ENCODE results near the gene UNK.

The UNK gene

DNA sequence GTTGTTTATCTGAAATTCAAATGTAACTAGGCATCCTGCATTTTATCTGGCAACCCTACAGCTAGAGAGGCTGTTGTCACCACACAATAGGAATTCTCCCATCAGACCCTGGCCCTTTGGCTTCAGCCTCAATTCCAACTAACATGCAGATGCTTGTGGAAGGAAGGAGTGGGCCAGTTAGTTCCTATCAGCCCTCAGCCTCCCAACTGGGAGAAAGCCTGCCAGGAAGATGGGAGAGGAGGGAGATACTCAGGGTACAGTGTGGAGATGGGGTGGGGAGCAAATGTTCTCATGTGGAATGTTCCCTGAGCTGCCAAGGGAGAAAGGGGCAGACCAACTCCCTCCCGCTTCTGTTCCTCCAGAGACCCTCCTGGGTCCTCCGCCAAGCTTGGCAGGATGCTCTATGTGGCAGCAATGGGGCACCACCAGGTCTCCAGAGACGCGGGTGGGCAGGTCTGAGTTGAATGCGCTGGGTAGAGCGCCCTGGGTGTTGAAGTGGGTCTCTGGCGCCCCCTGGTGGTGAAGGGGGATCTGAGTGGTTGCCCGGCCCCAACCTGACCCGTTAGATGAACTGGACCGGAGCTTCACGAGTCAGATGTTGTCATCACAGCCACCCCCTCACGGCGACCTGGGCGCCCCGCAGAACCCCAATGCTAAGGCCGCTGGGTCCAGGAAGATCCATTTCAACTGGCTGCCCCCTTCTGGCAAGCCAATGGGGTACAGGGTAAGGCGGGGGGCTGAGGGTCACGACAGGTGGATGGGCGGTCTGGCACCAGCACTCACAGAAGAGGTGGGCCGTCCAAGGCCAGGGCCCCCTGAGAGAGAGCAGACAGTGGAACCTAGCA is 34.8 kb upstream of the UNK start:
- H3K9ac ChIP-seq (ENCODE audit: low read length), result peak overlapping the region; percentile 37
- H3K4me1 ChIP-seq (ENCODE audit: control insufficient read depth, insufficient read depth, low read length), result peaks cover 8% of the 10 kb centered on the region
- H3K9me3 ChIP-seq (ENCODE audit: control insufficient read depth, low read length), result no peaks in the 10 kb centered on the region
- H3K4me3 ChIP-seq (ENCODE audit: low read length), result no peak overlapping the region
- H3K27me3 ChIP-seq (ENCODE audit: control insufficient read depth, insufficient read depth, low read length), result no peaks in the 10 kb centered on the region
- H3K36me3 ChIP-seq (ENCODE audit: control insufficient read depth, insufficient read depth, low read length), result peaks cover 46% of the 10 kb centered on the region

DNA sequence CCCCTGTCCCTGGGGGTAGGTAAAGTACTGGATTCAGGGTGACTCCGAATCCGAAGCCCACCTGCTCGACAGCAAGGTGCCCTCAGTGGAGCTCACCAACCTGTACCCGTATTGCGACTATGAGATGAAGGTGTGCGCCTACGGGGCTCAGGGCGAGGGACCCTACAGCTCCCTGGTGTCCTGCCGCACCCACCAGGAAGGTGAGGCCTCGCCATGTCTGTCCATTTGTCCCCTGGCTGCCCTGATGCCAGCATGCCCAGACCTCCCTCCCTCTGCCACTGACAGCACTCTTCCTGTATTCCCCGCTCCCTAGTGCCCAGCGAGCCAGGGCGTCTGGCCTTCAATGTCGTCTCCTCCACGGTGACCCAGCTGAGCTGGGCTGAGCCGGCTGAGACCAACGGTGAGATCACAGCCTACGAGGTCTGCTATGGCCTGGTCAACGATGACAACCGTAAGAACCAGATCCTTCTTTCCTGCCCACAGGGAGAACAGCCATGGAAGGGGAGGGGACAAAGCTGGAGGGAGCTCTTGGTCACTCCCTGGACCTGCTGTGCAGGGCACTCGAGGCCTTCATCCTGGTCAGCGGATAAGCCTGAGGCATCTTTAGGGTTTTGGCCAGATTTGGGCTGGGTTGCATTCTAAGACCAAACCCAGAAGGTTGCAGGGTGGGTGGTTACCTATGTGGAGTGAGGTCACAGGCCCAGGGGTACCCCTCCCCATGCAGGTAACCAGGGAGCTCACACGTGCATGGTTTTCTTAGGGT is 33.8 kb upstream of the UNK start:
- Histone ChIP-seq H3K36me3 (ENCODE audit: control insufficient read depth, insufficient read depth, low read length) (peaks cover 51% of the 10 kb centered on the region), H3K27me3 (ENCODE audit: control insufficient read depth, insufficient read depth, low read length) (no peaks in the 10 kb centered on the region), H3K4me1 (ENCODE audit: control insufficient read depth, insufficient read depth, low read length) (peaks cover 8% of the 10 kb centered on the region), H3K9me3 (ENCODE audit: control insufficient read depth, low read length) (no peaks in the 10 kb centered on the region), H3K4me3 (ENCODE audit: low read length) (no peak overlapping the region), H3K9ac (ENCODE audit: low read length) (no peak overlapping the region)

DNA sequence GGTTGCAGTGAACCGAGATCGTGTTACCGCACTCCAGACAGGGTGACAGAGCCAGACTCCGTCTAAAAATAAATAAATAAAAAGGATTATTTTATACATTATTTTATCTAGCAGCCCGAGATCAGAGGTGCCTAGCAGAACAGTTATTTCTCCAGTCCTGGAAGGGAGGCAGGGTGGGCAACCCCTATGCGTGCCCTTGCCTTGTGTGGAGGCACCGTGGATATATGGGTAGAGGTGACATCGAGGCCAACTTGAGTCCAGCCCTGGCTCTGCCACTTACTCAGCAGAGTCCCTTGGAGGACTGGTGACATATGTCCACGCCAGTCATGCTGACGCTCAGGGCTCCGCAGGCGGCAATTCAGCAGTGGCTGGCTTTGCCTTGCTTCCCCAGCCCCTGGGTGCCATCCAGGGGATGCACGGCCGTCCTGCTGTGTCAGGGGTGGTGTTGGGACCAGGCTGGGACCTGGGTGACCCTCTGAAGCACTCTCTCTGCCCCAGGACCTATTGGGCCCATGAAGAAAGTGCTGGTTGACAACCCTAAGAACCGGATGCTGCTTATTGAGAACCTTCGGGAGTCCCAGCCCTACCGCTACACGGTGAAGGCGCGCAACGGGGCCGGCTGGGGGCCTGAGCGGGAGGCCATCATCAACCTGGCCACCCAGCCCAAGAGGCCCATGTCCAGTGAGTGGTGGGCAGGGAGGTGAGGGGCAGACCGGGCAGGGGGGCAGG is 32.8 kb upstream of the UNK start:
- Histone ChIP-seq H3K27me3 (ENCODE audit: control insufficient read depth, insufficient read depth, low read length) (no peaks in the 10 kb centered on the region), H3K9ac (ENCODE audit: low read length) (no peak overlapping the region), H3K4me1 (ENCODE audit: control insufficient read depth, insufficient read depth, low read length) (peaks cover 12% of the 10 kb centered on the region), H3K9me3 (ENCODE audit: control insufficient read depth, low read length) (no peaks in the 10 kb centered on the region), H3K4me3 (ENCODE audit: low read length) (no peak overlapping the region), H3K36me3 (ENCODE audit: control insufficient read depth, insufficient read depth, low read length) (peaks cover 61% of the 10 kb centered on the region)

DNA sequence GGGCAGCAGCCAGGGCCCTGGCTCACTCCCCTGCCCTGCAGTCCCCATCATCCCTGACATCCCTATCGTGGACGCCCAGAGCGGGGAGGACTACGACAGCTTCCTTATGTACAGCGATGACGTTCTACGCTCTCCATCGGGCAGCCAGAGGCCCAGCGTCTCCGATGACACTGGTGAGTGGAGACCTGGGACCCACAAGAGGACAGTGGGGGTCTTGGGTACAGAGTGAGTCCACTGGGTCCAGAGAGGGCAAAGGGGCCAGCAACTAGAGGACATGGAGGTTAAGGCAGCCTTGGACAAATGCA is 32.2 kb upstream of the UNK start:
- Histone ChIP-seq H3K4me1 (ENCODE audit: control insufficient read depth, insufficient read depth, low read length) (peaks cover 12% of the 10 kb centered on the region), H3K4me3 (ENCODE audit: low read length) (no peak overlapping the region), H3K9me3 (ENCODE audit: control insufficient read depth, low read length) (no peaks in the 10 kb centered on the region), H3K27me3 (ENCODE audit: control insufficient read depth, insufficient read depth, low read length) (no peaks in the 10 kb centered on the region), H3K36me3 (ENCODE audit: control insufficient read depth, insufficient read depth, low read length) (peaks cover 66% of the 10 kb centered on the region), H3K9ac (ENCODE audit: low read length) (no peak overlapping the region)

DNA sequence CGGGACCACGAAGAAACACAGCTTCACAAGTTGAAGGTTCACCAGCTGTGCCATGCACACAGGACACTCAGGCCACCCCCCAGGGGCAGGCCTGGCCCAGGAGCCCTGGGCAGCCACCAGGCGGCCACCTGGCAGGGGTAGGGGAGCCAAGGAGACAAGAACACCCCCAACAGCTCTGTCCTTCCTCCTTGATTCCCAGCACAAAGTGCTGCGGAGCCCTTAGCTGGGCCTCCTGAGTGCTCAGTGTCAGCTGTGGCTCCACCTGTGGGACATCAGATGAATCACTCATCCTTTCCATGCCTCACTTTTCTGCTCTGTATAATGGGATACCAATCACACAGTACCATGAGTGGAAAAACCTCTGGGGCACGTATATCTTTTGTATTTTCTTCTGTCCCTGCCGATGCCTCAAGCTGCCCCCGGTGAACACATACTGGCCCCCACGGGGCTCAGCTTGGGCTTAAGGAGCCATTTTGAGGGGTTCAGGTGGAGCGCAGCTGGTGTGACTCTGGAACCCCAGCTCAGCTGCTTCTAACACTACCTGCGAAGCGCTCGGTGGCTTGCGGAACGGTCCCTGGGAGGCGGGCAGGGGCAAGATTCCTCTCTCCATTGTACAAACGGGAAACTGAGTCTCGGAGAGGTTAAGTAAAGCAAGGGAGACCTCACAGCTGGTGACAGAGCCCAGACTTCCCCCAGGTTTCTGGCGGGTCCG is 31.6 kb upstream of the UNK start:
- Histone ChIP-seq H3K9ac (ENCODE audit: low read length) (no peak overlapping the region), H3K4me3 (ENCODE audit: low read length) (no peak overlapping the region), H3K4me1 (ENCODE audit: control insufficient read depth, insufficient read depth, low read length) (peaks cover 9% of the 10 kb centered on the region), H3K36me3 (ENCODE audit: control insufficient read depth, insufficient read depth, low read length) (peaks cover 67% of the 10 kb centered on the region), H3K27me3 (ENCODE audit: control insufficient read depth, insufficient read depth, low read length) (no peaks in the 10 kb centered on the region), H3K9me3 (ENCODE audit: control insufficient read depth, low read length) (no peaks in the 10 kb centered on the region)

DNA sequence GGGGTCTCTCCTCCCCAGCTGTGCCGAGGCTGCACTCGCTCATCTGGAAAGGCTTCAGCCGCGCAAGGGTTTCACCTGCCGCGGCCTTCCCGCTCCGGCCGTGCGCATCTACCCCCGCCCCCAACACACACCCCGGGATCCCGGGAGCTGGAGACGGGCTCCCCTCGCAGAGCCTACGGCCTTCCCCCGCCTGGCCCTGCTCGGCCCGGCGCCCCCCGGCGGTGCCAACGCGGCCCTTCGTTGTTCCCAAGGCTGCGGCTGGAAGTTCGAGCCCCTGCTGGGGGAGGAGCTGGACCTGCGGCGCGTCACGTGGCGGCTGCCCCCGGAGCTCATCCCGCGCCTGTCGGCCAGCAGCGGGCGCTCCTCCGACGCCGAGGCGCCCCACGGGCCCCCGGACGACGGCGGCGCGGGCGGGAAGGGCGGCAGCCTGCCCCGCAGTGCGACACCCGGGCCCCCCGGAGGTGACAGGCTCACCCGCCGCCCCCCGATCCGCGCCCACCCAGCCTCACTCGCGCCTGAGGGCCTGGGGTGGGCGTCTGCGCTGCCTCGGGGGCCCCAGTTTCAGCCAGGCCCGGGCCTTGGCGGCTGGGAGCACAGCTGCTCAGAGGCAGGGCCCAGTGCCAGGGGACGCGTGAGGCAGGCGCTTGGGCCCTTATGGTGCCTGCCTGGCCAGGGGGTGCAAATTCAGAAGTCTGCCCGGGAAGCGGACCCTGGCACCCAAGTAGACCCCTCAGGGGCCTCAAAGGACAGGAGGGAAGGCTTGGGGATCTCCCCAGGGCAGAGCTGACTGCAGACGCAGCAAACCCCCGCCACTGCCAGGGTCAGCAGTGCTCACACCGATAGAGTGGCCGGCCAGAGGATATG is 30.9 kb upstream of the UNK start:
- Histone ChIP-seq H3K27me3 (ENCODE audit: control insufficient read depth, insufficient read depth, low read length) (no peaks in the 10 kb centered on the region), H3K9ac (ENCODE audit: low read length) (no peak overlapping the region), H3K36me3 (ENCODE audit: control insufficient read depth, insufficient read depth, low read length) (peaks cover 60% of the 10 kb centered on the region), H3K9me3 (ENCODE audit: control insufficient read depth, low read length) (no peaks in the 10 kb centered on the region), H3K4me3 (ENCODE audit: low read length) (no peak overlapping the region), H3K4me1 (ENCODE audit: control insufficient read depth, insufficient read depth, low read length) (peaks cover 9% of the 10 kb centered on the region)

DNA sequence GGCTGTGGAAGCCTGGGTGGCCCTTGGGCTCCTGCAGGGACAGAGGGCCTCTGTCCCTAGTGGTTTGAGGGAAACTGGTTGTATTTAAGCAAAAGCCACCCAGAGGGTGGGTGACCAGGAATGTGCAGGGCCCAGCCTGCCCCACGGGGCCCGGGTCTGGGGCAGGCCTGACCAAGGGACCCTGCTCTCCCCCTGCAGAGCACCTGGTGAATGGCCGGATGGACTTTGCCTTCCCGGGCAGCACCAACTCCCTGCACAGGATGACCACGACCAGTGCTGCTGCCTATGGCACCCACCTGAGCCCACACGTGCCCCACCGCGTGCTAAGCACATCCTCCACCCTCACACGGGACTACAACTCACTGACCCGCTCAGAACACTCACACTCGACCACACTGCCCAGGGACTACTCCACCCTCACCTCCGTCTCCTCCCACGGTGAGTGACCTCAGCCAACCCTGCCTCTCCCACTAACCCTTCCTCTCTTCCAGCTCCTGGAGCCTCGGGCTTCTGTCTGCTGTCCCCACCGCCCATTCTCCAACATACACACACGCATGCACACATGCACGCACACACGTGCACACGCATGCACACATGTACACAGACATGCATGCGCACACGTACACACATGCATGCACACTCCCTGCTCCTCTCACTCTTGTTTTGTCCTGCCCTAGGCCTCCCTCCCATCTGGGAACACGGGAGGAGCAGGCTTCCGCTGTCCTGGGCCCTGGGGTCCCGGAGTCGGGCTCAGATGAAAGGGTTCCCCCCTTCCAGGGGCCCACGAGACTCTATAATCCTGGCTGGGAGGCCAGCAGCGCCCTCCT is 30.0 kb upstream of the UNK start:
- Histone ChIP-seq H3K27me3 (ENCODE audit: control insufficient read depth, insufficient read depth, low read length) (no peaks in the 10 kb centered on the region), H3K4me3 (ENCODE audit: low read length) (no peak overlapping the region), H3K36me3 (ENCODE audit: control insufficient read depth, insufficient read depth, low read length) (peaks cover 52% of the 10 kb centered on the region), H3K9me3 (ENCODE audit: control insufficient read depth, low read length) (no peaks in the 10 kb centered on the region), H3K9ac (ENCODE audit: low read length) (no peak overlapping the region), H3K4me1 (ENCODE audit: control insufficient read depth, insufficient read depth, low read length) (peaks cover 7% of the 10 kb centered on the region)

DNA sequence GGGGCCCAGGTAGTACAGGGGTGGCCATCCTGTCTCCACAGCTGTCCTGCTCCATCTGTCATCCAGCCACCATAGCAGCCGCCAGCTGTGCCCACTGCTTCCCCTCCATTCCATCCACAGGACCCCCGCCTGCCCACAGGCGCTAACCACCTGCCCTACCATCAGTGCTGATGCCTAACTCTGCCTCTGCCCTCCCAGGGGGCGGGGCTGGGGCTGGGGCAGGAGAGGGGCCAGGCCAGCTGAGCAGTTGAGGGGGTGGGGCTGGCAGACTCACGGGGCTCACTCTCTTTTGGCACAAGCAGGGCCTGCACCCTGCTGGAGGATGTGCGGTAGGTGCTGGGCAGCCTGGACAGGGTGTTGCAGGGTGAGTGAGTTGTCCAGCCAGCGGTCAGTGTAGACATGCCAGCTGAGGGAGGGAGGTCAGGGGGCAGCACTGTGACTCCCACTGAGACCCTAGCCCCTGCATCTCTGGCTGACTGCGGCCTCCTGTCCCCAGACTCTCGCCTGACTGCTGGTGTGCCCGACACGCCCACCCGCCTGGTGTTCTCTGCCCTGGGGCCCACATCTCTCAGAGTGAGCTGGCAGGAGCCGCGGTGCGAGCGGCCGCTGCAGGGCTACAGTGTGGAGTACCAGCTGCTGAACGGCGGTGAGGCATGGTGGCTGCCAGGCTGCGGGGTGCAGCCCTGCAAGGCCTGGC is 29.3 kb upstream of the UNK start:
- no peaks in the 10 kb centered on the region for H3K27me3 ChIP-seq (ENCODE audit: control insufficient read depth, insufficient read depth, low read length)
- no peaks in the 10 kb centered on the region for H3K9me3 ChIP-seq (ENCODE audit: control insufficient read depth, low read length)
- no peak overlapping the region for H3K9ac ChIP-seq (ENCODE audit: low read length)
- H3K4me1 ChIP-seq (ENCODE audit: control insufficient read depth, insufficient read depth, low read length), result peaks cover 4% of the 10 kb centered on the region
- no peak overlapping the region for H3K4me3 ChIP-seq (ENCODE audit: low read length)
- peaks cover 45% of the 10 kb centered on the region for H3K36me3 ChIP-seq (ENCODE audit: control insufficient read depth, insufficient read depth, low read length)

DNA sequence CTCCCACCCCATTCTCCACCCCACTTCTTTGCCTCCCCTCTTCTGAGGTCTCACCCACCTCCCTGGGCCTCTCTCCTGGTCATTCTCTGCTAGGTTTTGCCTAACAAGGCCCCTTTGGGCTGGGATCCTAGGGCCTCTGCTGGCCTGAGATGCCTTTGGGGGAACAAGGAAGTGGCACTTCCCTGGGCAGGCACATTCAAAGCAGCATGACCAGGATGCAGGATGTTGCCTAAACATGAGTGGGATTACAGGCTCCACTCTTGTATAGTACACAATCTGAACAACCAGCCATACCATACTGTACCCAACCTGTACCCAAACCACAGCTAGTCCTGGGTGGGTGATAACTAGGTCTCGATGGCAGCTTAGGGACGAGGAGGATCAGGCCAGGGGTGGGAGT is 28.6 kb upstream of the UNK start:
- peaks cover 4% of the 10 kb centered on the region for H3K4me1 ChIP-seq (ENCODE audit: control insufficient read depth, insufficient read depth, low read length)

DNA sequence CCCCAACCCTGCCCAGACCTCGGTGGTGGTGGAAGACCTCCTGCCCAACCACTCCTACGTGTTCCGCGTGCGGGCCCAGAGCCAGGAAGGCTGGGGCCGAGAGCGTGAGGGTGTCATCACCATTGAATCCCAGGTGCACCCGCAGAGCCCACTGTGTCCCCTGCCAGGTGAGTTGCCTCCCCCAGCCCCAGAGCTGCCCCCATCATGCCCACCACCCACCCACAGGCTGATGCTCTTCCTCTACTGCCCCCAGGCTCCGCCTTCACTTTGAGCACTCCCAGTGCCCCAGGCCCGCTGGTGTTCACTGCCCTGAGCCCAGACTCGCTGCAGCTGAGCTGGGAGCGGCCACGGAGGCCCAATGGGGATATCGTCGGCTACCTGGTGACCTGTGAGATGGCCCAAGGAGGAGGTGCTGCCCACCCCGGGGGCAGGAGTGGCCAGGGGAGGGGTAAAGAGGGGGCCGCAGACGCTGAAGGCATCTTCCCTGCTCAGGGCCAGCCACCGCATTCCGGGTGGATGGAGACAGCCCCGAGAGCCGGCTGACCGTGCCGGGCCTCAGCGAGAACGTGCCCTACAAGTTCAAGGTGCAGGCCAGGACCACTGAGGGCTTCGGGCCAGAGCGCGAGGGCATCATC is 28.0 kb upstream of the UNK start:
- H3K9ac ChIP-seq (ENCODE audit: low read length), result no peak overlapping the region

More for the DNA sequence above, 28.6 kb upstream of the UNK start:
- Histone ChIP-seq H3K36me3 (ENCODE audit: control insufficient read depth, insufficient read depth, low read length) (peaks cover 38% of the 10 kb centered on the region), H3K4me3 (ENCODE audit: low read length) (no peak overlapping the region), H3K9ac (ENCODE audit: low read length) (no peak overlapping the region), H3K27me3 (ENCODE audit: control insufficient read depth, insufficient read depth, low read length) (no peaks in the 10 kb centered on the region), H3K9me3 (ENCODE audit: control insufficient read depth, low read length) (no peaks in the 10 kb centered on the region)

More for the DNA sequence above, 28.0 kb upstream of the UNK start:
- Histone ChIP-seq H3K4me3 (ENCODE audit: low read length) (no peak overlapping the region), H3K9me3 (ENCODE audit: control insufficient read depth, low read length) (no peaks in the 10 kb centered on the region), H3K36me3 (ENCODE audit: control insufficient read depth, insufficient read depth, low read length) (peaks cover 34% of the 10 kb centered on the region), H3K27me3 (ENCODE audit: control insufficient read depth, insufficient read depth, low read length) (no peaks in the 10 kb centered on the region), H3K4me1 (ENCODE audit: control insufficient read depth, insufficient read depth, low read length) (peaks cover 4% of the 10 kb centered on the region)
